ENCODE data around the gene SLC25A14. TPM values are rescaled to one million over a fixed set of nuclear protein-coding genes. Genes with fewer than 3 reads are reported as not detected.
"Not testable (repeated sequence)": the region's sequence is repeated elsewhere in the genome, so short reads cannot be mapped to it uniquely, and the experiment has no call there.

SLC25A14 gene
- total RNA-seq, 2 donors from 2014 or later = 11.2 to 18.6 TPM

DNA sequence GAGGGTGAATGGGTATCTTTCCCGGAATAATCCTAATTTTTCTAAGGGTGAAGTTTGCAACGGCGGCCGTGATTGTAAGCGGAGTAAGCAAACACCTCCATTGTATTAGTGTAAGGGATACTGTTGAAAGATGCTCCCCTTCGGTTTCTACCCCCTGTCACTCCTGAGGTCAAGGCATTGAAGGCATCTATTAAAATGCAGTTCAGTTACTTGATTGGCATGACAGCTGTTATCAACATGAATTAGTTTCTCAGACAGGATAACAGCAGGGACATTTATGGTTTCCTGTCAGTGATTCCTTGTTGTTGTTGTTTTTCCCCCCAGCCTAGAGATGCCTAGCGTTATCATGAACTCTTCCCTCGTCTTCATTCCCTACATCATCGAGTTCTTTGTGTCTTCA lies 552 bp downstream of the SLC25A14 start:
- H3K36me3 ChIP-seq = no peaks in the 10 kb centered on the region
- H3K4me3 ChIP-seq = peak overlapping the region; percentile 53 to 54
- no peaks in the 10 kb centered on the region for H3K4me1 ChIP-seq (replicated peaks)
- intact Hi-C loops (cut with DNase I) = no loop called here
- H3K27me3 ChIP-seq (replicated peaks; ENCODE audit: insufficient read depth) = no peaks in the 10 kb centered on the region
- H3K9me3 ChIP-seq = no peaks in the 10 kb centered on the region
- H3K27ac ChIP-seq = peak overlapping the region in 1 of 2 donors; percentile 62
- under 1% methylated on average over 9 of the region's 9 CpGs for WGBS
- no peak for DNase-seq (ENCODE audit: low spot score)
- TF ChIP-seq POLR2A (IDR thresholded peaks at IDR 0.05) (no peak), POLR2AphosphoS5 (IDR thresholded peaks at IDR 0.05) (no peak)
- TF ChIP-seq, protein P1, sequence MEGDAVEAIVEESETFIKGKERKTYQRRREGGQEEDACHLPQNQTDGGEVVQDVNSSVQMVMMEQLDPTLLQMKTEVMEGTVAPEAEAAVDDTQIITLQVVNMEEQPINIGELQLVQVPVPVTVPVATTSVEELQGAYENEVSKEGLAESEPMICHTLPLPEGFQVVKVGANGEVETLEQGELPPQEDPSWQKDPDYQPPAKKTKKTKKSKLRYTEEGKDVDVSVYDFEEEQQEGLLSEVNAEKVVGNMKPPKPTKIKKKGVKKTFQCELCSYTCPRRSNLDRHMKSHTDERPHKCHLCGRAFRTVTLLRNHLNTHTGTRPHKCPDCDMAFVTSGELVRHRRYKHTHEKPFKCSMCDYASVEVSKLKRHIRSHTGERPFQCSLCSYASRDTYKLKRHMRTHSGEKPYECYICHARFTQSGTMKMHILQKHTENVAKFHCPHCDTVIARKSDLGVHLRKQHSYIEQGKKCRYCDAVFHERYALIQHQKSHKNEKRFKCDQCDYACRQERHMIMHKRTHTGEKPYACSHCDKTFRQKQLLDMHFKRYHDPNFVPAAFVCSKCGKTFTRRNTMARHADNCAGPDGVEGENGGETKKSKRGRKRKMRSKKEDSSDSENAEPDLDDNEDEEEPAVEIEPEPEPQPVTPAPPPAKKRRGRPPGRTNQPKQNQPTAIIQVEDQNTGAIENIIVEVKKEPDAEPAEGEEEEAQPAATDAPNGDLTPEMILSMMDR (IDR thresholded peaks at IDR 0.05) = no peak

DNA sequence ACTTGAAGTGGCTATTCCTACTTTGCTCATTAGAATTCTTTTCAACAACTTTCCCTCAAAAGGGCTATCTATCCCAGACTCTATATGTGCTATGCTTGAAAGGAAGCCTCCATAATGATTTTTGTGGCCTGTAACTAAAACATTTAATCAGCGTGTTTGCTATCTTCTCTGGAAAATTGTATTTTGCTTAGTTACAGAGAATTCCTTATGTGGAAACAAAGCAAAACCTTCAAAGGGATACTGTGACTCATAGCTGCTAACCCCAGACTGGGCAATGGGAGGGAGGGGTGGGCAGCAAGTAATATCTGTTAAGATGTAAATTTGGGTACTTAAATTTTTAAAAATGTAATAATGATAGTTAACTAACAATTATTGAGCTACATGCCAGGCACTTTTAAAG lies 3.7 kb downstream of the SLC25A14 start:
- intact Hi-C loops (cut with DNase I) = no loop called here
- Histone ChIP-seq H3K4me3 (no peak overlapping the region), H3K36me3 (no peaks in the 10 kb centered on the region), H3K27me3 (replicated peaks; ENCODE audit: insufficient read depth) (no peaks in the 10 kb centered on the region), H3K4me1 (replicated peaks) (no peaks in the 10 kb centered on the region), H3K9me3 (no peaks in the 10 kb centered on the region), H3K27ac (no peak overlapping the region)
- 95% methylated on average over 1 of the region's 1 CpG for WGBS
- no peak for DNase-seq (ENCODE audit: low spot score)
- no peak for TF ChIP-seq POLR2A (IDR thresholded peaks at IDR 0.05)
- TF ChIP-seq POLR2AphosphoS5 (IDR thresholded peaks at IDR 0.05) = no peak
- TF ChIP-seq, protein P1 (IDR thresholded peaks at IDR 0.05) = no peak

- H3K27me3 ChIP-seq (replicated peaks; ENCODE audit: insufficient read depth) = no peaks in the 10 kb centered on the region
- no peak for DNase-seq (ENCODE audit: low spot score)
- intact Hi-C loops (cut with DNase I) = no loop called here
- H3K36me3 ChIP-seq = no peaks in the 10 kb centered on the region
- H3K4me3 ChIP-seq = no peak overlapping the region
- no peaks in the 10 kb centered on the region for H3K9me3 ChIP-seq
- no peak for TF ChIP-seq POLR2AphosphoS5 (IDR thresholded peaks at IDR 0.05)
- TF ChIP-seq POLR2A (IDR thresholded peaks at IDR 0.05) = no peak
- TF ChIP-seq, protein P1 (IDR thresholded peaks at IDR 0.05) = no peak
- H3K4me1 ChIP-seq (replicated peaks) = no peaks in the 10 kb centered on the region
- no peak overlapping the region for H3K27ac ChIP-seq
- WGBS = 65% methylated on average over 1 of the region's 1 CpG
Observed at GRCh38 chrX:130347321-130347720, 7.6 kb downstream of the SLC25A14 start.

GRCh38 chrX:130351567-130351966 lies 11.8 kb downstream of the SLC25A14 start:
- Histone ChIP-seq H3K4me3 (no peak overlapping the region), H3K36me3 (no peaks in the 10 kb centered on the region), H3K9me3 (no peaks in the 10 kb centered on the region), H3K4me1 (replicated peaks) (no peaks in the 10 kb centered on the region), H3K27ac (no peak overlapping the region), H3K27me3 (replicated peaks; ENCODE audit: insufficient read depth) (no peaks in the 10 kb centered on the region)
- TF ChIP-seq POLR2AphosphoS5 (IDR thresholded peaks at IDR 0.05) (no peak), POLR2A (IDR thresholded peaks at IDR 0.05) (no peak)
- TF ChIP-seq, protein P1 (IDR thresholded peaks at IDR 0.05) = no peak
- DNase-seq (ENCODE audit: low spot score) = no peak
- intact Hi-C loops (cut with DNase I) = no loop called here
- WGBS = 93% methylated on average over 3 of the region's 3 CpGs

DNA sequence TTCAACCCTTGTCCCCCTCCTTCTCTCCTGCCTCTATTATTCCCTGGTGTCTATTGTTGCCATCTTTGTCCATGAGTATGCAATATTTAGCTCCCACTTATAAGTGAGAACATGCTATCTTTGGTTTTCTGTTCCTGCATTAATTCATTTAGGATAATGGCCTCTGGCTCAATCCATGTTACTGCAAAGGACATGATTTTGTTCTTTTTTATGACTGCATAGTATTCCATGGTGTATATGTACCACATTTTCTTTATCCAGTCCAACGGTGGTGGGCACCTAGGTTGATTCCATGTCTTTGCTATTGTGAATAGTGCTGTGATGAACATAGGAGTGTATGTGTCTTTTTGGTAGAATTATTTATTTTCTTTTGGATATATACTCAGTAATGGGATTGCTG lies 12.3 kb downstream of the SLC25A14 start:
- H3K9me3 ChIP-seq; DNase-seq (ENCODE audit: low spot score); H3K27me3 ChIP-seq (replicated peaks; ENCODE audit: insufficient read depth); H3K4me3 ChIP-seq; H3K36me3 ChIP-seq; H3K4me1 ChIP-seq (replicated peaks); intact Hi-C loops (cut with DNase I); H3K27ac ChIP-seq: not testable (repeated sequence)
- 100% methylated on average over 1 of the region's 1 CpG for WGBS

Measured in prostate gland (tissue), 2 donors.